ENCODE data around the gene MBP.
"Not testable (repeated sequence)": the region's sequence is repeated elsewhere in the genome, so short reads cannot be mapped to it uniquely, and the experiment has no call there.

Gene MBP

GRCh38 chr18:77004555-77005380, 127.8 kb downstream of the MBP start:
- peak; percentile 17 for DNase-seq (ENCODE audit: low read depth)

DNA sequence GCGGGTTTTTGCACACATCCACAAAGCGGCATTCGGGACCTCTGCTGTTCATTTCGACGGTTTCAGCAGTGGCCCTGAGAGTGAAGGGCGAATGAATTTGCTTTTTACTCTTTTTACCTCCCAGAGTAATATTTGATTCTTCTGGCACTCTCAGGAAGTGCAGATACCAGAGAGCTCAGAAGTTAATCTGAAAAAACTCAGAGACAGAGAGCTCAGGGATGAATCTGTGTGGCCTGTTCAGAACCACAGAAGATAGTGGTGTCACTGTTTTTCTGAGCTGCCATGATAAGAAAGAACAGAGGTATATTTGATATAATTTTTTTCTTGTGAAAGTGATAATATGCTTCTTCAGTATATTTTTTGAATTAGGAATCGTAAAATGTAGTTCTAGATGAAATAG, 129.3 kb downstream of the MBP start:
- DNase-seq (ENCODE audit: low read depth): peak; percentile 4

GRCh38 chr18:77002496-77002895, 130.1 kb downstream of the MBP start:
- DNase-seq (ENCODE audit: low read depth): no peak

DNA sequence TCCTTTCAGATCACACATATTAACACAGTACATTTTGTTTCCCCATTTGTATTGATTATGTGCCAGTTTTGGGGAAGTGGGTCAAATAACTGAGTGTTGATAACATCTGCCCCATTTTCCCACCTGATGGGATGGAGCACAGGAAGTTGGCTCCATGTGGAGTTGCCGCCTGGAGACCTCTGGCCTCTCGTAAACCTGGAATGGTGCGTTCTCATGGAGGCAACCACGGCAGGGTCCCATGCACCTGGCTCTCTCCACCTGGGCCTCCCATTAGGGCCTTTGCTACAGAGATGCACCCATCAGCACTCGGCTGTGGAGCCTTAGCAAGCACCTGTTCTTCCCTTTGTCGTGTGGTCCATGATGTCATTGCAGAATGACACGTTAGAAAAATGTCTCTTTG, 130.6 kb downstream of the MBP start:
- DNase-seq (ENCODE audit: low read depth): no peak

DNA sequence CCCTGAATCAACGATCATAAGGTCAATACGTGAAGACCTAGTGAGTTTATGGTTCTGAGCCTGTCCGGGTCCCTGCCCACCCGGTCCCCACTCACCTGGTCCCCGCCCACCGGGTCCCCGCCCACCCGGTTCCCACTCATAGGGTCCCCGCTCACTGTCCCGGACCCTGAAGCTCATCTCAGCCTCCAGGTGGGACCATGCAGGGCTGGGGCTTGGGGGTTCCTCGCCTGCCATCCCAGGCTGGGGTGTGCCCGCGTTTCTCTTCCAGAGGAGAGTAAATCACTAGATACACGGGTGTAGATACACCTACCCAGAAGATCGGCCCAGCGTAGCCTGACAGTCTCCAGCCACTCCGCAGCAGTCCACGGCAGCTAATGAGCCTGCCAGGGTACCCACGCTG, 131.5 kb downstream of the MBP start:
- no peak for DNase-seq (ENCODE audit: low read depth)

GRCh38 chr18:77000527-77000926, 132.1 kb downstream of the MBP start:
- DNase-seq (ENCODE audit: low read depth): peak; percentile 7

- no peak for DNase-seq (ENCODE audit: low read depth)
Observed at GRCh38 chr18:76999077-76999476, 133.5 kb downstream of the MBP start.

GRCh38 chr18:76997951-76998808, 134.4 kb downstream of the MBP start:
- DNase-seq (ENCODE audit: low read depth): no peak

DNA sequence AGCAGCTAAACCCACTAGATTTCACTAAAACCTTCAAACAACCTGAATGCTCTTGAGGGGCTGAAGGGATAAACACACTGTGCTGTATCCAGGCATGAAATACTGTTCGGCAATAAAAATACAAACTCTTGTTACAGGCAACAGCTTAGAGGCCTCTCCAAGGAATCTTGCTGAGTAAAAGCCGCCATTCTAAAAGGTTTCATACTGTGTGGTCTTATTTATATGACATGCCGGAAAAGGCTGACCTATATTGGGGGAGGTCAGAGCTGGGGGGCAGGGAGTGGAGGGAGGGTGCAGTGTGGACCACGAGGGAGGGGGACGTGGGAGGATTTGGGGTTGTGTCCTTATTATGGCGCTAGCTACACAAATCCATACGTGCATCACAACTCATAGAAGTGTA, 136.2 kb downstream of the MBP start:
- DNase-seq (ENCODE audit: low read depth): no peak

- no peak for DNase-seq (ENCODE audit: low read depth)
Observed at GRCh38 chr18:76995896-76996295, 136.7 kb downstream of the MBP start.

GRCh38 chr18:76994086-76994654, 138.4 kb downstream of the MBP start:
- DNase-seq (ENCODE audit: low read depth): no peak

DNA sequence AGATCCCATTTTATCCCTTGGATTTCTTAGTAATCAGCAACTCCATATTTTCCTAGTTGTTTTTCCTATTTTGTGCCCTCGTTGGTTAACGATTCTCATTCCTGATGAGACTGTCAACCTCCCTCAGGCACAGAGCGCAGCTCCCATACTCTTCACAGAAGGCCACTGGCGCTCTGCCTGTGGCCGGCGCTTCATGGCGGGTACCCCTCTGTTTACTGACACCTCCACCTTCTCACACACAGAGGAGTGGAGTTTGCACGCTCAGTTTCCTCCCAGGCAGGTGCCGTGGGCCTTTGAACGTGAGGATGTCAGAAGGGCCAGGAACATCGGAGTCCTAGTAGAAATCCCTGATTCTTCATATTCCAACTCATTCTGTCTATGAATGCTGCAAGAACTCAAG, 139.0 kb downstream of the MBP start:
- DNase-seq (ENCODE audit: low read depth): no peak

DNA sequence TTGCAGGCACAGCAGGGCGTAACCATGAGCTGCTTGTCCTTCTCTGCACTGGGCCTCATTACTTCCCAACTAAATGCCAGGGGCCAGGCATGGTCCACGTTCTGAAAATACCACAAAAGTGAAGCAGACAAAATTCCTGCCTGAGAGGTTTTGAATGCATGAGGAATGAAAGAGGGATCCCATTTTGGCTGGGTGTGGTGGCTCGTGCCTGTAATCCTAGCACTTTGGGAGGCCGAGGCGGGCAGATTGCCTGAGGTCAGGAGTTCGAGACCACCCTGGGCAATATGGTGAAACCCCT, 139.5 kb downstream of the MBP start:
- no peak for DNase-seq (ENCODE audit: low read depth)

GRCh38 chr18:76992226-76993084, 140.1 kb downstream of the MBP start:
- no peak for DNase-seq (ENCODE audit: low read depth)

DNA sequence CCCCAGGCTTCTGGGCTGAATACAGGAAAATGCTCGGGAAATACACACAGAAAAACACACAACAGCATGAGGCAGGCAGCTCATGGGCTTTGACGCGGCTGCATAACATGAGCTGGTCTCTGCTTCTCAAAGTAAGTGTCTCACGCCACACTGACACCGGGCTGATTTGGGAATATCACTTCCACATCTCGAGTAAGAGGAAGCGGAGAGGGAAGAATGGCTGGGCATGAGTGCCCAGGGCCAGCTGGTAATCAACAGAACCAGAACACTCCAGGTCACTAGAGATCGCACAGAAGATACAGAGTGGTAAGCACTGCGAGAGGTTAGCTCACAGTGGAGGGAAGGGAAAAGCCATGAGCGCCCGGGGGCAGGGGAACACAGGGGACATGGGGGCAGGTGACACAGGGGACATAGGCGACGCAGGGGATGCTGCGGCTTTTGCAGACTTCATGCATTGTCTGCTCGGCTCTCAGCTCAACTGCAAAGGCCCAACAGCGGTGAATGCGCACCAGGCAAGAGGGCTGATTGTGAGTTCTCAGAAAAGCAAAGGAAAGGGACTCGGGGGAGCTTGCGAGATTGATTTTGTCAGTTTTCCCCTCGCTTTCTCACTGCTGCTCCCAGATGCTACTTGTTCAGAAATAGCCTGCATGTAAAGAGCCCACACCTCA, 141.4 kb downstream of the MBP start:
- DNase-seq (ENCODE audit: low read depth): no peak

GRCh38 chr18:76990343-76991020, 142.1 kb downstream of the MBP start:
- DNase-seq (ENCODE audit: low read depth): not testable (repeated sequence)

GRCh38 chr18:76989647-76990190, 142.9 kb downstream of the MBP start:
- DNase-seq (ENCODE audit: low read depth): no peak

DNA sequence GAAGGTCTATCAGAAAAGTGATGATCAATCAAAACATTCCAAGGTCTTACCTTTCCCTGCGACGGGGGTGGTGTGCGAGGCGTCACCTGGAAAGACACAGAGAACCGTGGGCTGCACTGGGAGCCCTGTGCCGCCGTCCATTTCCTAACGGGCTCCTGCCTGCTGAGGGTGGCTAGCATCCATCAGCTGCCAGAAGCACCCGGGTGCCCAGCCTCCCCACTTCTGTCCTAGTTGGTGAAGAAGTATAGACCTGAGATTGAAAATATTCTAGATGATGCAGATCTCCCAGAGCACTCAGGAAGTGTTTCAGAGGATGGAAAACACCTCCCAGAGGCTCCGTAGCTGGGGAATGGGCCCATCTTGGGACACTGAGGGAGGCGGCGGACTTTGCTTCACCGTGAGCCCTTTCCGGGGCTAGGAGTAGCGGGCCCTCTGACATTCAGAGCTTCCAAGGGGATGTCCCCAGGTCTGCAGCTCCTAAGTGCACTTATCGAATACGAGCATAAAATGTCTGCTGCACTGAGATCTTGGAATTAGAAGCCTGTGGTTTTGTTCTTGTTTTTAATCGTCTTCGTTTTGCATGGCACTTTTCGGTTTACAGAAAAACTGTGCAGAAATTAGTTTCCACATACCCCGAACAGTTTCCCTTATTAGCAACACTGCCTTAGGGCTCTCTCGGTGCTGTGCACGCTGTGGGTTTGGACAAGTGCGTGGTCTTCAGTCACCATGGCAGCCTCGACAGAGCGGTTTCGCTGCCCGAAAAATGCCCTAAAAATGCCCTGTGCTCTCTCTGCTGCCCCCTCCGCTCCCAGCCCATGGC, 143.5 kb downstream of the MBP start:
- no peak for DNase-seq (ENCODE audit: low read depth)

DNA sequence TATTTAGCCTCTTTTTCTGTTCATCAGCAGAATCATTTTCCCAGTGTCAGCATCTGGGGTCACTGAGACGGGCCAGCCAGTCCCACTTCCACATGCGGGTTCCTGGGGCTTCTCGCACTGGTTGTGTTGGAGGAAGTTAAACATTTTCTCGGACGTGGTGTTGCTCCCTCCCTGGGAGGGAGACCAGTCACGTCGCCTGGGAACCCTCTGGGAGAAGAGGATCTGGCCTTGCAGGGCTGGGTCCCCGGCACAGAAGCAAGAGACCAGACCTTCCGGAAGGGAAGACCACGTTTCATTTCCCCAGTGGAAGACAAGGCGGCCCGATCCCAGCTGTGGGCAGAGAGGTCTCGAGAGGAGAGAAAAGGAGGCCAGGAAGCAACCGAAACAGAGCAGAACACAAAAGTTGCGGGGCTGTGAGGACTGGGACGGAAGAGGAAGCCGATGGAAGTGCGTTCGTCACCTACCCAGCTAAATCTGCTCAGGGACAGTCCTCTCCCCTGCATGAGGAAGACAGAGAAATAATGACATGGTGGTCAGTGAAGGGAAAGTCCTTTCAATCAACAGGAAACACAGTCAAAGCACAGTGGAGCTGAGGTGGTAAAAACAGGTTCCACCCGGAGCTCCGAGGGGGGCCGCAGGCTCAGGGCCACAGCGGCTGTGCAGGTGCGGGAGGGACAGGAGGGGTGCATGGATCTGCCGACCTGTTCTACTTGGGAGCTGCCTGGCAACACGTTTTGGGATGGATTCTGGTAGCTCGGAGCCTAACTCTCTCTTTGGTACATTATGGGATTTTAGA, 144.4 kb downstream of the MBP start:
- DNase-seq (ENCODE audit: low read depth): no peak

Measured in CMK (cell line).